MCF 10A (cell line): ENCODE measurements around the gene LGALS12. TPM values are rescaled to one million over a fixed set of nuclear protein-coding genes. Genes with fewer than 3 reads are reported as not detected.

Experiments
- BruUV-seq: library from RNA; stranded (reverse); fragments of 400-500 nt; replicated peaks from 2 replicates; lab custom pipeline; 2021; lab: Mats Ljungman, UMichigan
- CTCF ChIA-PET: fragments of 300-600 bp; sonication (Branson Sonifier 250); formaldehyde crosslinking; extraction: SDS; loops from one replicate; lab custom pipeline; 2021; ENCODE audit warnings: antibody characterized with exemption, inconsistent platforms; lab: Yijun Ruan, JAX
- POLR2A ChIA-PET: fragments of 300-600, 350-650 bp; sonication (Branson Sonifier 250); formaldehyde crosslinking; extraction: SDS; loops from one replicate; lab custom pipeline; 2020; ENCODE audit warnings: antibody characterized with exemption, inconsistent platforms; lab: Yijun Ruan, JAX
- DNase-seq: peaks from one replicate; pipeline ENCODE4 v3.0.0-alpha.2; 2018; ENCODE audit not compliant: unreplicated experiment
- H3K27ac Mint-ChIP-seq: one replicate; pipeline ENCODE4 v1.8.0; 2022; ENCODE audit warnings: mild to moderate bottlenecking, low read depth, mixed read lengths; ENCODE audit not compliant: unreplicated experiment
- H3K27me3 Mint-ChIP-seq: one replicate; pipeline ENCODE4 v1.8.0; 2022; ENCODE audit warnings: mixed read lengths; ENCODE audit not compliant: insufficient read depth, unreplicated experiment
- H3K36me3 Mint-ChIP-seq: one replicate; pipeline ENCODE4 v1.8.0; 2022; ENCODE audit warnings: mild to moderate bottlenecking, moderate library complexity, mixed read lengths; ENCODE audit not compliant: insufficient read depth, unreplicated experiment
- H3K4me1 Mint-ChIP-seq: one replicate; pipeline ENCODE4 v1.8.0; 2022; ENCODE audit warnings: mixed read lengths; ENCODE audit not compliant: insufficient read depth, unreplicated experiment
- H3K4me3 Mint-ChIP-seq: one replicate; pipeline ENCODE4 v1.8.0; 2022; ENCODE audit warnings: mild to moderate bottlenecking, moderate library complexity, mixed read lengths; ENCODE audit not compliant: unreplicated experiment
- H3K9me3 Mint-ChIP-seq: one replicate; pipeline ENCODE4 v1.8.0; 2022; ENCODE audit warnings: mixed read lengths; ENCODE audit not compliant: unreplicated experiment
- CTCF ChIP-seq: fragments of 200-600 bp; IDR thresholded peaks from one replicate; pipeline ENCODE4 v1.8.0; 2022; ENCODE audit warnings: antibody characterized with exemption, mild to moderate bottlenecking; ENCODE audit not compliant: unreplicated experiment
- intact Hi-C: fragments of 100-400 bp; cut with micrococcal nuclease; formaldehyde crosslinking; loops from 2 replicates; pipeline ENCODE4 v1.14.1; 2022
- total RNA-seq: library from RNA; stranded (reverse); gene quantifications from 2 replicates; pipeline ENCODE4 v1.2.3, GENCODE V29; 2022

The LGALS12 gene
- total RNA-seq, 1 experiment from 2014 or later: not detected

- Mint-ChIP-seq H3K27ac (no peak overlapping the region), H3K27me3 (no peaks in the 10 kb centered on the region), H3K36me3 (no peaks in the 10 kb centered on the region), H3K9me3 (peaks cover 25% of the 10 kb centered on the region), H3K4me1 (no peaks in the 10 kb centered on the region), H3K4me3 (no peak overlapping the region)
- ChIA-PET POLR2A (no interaction called here), CTCF (no interaction called here)
- no peak for TF ChIP-seq CTCF
- no TSS peak for BruUV-seq
- intact Hi-C loops: no loop called here
- no peak for DNase-seq
Observed at GRCh38 chr11:63472372-63472771, 33.5 kb upstream of the LGALS12 start.

DNA sequence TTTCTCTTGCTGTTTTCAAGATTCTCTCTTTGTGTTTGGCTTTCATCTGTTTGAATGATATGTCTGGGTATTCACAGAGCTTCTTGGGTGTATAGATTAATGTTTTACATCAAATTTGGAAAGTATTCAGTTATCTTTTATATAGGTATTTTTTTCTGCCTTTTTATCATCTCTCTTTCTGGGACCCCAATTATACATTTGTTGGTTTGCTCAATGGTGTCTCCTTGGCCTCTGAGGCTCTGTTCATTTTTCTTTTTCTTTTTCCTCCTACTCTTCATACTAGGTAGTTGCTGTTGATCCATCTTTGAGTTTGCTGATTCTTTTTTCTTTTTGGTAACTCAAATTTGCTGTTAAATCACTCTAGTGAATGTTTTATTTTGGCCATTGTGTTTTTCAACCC is 29.3 kb upstream of the LGALS12 start:
- H3K27me3 Mint-ChIP-seq: no peaks in the 10 kb centered on the region
- ChIA-PET CTCF (no interaction called here), POLR2A (no interaction called here)
- intact Hi-C loops: no loop called here
- TF ChIP-seq CTCF: no peak
- H3K4me1 Mint-ChIP-seq: no peaks in the 10 kb centered on the region
- peaks cover 22% of the 10 kb centered on the region for H3K9me3 Mint-ChIP-seq
- H3K27ac Mint-ChIP-seq: no peak overlapping the region
- peaks cover 5% of the 10 kb centered on the region for H3K36me3 Mint-ChIP-seq
- BruUV-seq: no TSS peak
- no peak for DNase-seq
- no peak overlapping the region for H3K4me3 Mint-ChIP-seq

- Mint-ChIP-seq H3K4me1 (no peaks in the 10 kb centered on the region), H3K4me3 (no peak overlapping the region), H3K36me3 (peaks cover 6% of the 10 kb centered on the region), H3K27me3 (no peaks in the 10 kb centered on the region), H3K27ac (no peak overlapping the region), H3K9me3 (peaks cover 21% of the 10 kb centered on the region)
- peak; percentile 72 for DNase-seq
- intact Hi-C loops: loop anchor here (1.0 kb wide), 2 partner anchors 157 to 259 kb away; no protein-coding TSS in a partner anchor
- CTCF ChIA-PET: interaction anchor here (0.5 to 4.9 kb wide), 46 partner anchors 9 to 971 kb away, joined by 3 to 160 read pairs (median 4); partner anchors contain the start of genes PLAAT2, PLAAT4 and PLAAT5
- POLR2A ChIA-PET: interaction anchor here (0.7 to 2.1 kb wide), 8 partner anchors 96 to 259 kb away, joined by 3 to 11 read pairs (median 4); partner anchors contain the start of gene RTN3
- BruUV-seq: no TSS peak
- TF ChIP-seq CTCF: peak; percentile 92
Observed at GRCh38 chr11:63478896-63479295, 27.0 kb upstream of the LGALS12 start.

DNA sequence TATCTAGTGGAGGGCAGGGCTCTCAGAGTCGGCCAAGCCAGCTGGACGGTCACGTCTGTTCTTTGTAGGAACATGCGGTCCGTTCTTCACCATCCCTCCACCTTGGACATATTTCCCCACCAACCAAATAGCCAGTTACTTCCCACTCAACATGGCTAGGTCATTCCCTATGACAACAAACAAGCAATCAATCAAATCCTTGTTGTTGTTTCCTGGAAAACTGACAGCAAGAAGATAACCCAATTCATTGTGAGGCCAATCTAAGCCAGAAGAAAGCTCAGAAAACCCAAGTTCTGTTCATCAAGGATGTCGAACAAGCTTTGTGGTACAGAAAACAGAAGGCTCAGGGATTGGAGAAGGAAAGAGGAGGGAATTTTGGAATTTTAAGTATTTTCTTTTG is 25.8 kb upstream of the LGALS12 start:
- Mint-ChIP-seq H3K9me3 (peaks cover 21% of the 10 kb centered on the region), H3K4me1 (no peaks in the 10 kb centered on the region), H3K36me3 (peaks cover 6% of the 10 kb centered on the region), H3K27ac (no peak overlapping the region), H3K4me3 (no peak overlapping the region), H3K27me3 (no peaks in the 10 kb centered on the region)
- intact Hi-C loops: no loop called here
- CTCF ChIA-PET: interaction anchor here (0.6 to 4.9 kb wide), 28 partner anchors 9 to 941 kb away, joined by 3 to 160 read pairs (median 4); partner anchors contain the start of gene PLAAT5
- BruUV-seq: no TSS peak
- TF ChIP-seq CTCF: no peak
- DNase-seq: no peak
- POLR2A ChIA-PET: interaction anchor here (1.3 to 2.1 kb wide), 3 partner anchors 142 to 156 kb away, joined by 3 to 11 read pairs (median 7); no protein-coding TSS in a partner anchor
